OCI-LY1 (cell line): ENCODE data around the gene LARP4B.

Source experiments
- H2AFZ ChIP-seq: fragments of 200-600 bp; sonication (generic), shearing (Covaris generic); 2 replicates; pipeline ENCODE4 v1.6.0; 2014; ENCODE audit warnings: antibody characterized with exemption, mild to moderate bottlenecking, low read length
- H3F3A ChIP-seq: fragments of 200-600 bp; sonication (generic), shearing (Covaris generic); 2 replicates; pipeline ENCODE4 v1.6.0; 2014; ENCODE audit warnings: mild to moderate bottlenecking, antibody characterized with exemption, low read length, moderate library complexity; ENCODE audit not compliant: insufficient read depth
- H3K27ac ChIP-seq: fragments of 200-600 bp; sonication (generic); 2 replicates; pipeline ENCODE4 v1.5.1; 2014; ENCODE audit warnings: low read length, mixed run types, mild to moderate bottlenecking, low read depth; ENCODE audit not compliant: poor library complexity, severe bottlenecking
- H3K27me3 ChIP-seq: fragments of 200-600 bp; sonication (generic); 2 replicates; pipeline ENCODE4 v1.6.0; 2014; ENCODE audit warnings: antibody characterized with exemption, mild to moderate bottlenecking, low read length, moderate library complexity; ENCODE audit not compliant: insufficient read depth
- H3K36me3 ChIP-seq: fragments of 200-600 bp; sonication (generic); 2 replicates; pipeline ENCODE4 v1.6.1; 2014; ENCODE audit warnings: mild to moderate bottlenecking, antibody characterized with exemption, low read length, moderate library complexity, mixed read lengths; ENCODE audit not compliant: insufficient read depth
- H3K4me1 ChIP-seq: fragments of 200-600 bp; sonication (generic); 2 replicates; pipeline ENCODE4 v1.5.1; 2014; ENCODE audit warnings: mild to moderate bottlenecking, low read length, moderate library complexity; ENCODE audit not compliant: insufficient read depth, severe bottlenecking
- H3K4me2 ChIP-seq: fragments of 200-600 bp; sonication (generic), shearing (Covaris generic); 2 replicates; pipeline ENCODE4 v1.6.1; 2014; ENCODE audit warnings: low read length
- H3K4me3 ChIP-seq: fragments of 200-600 bp; sonication (generic); 2 replicates; pipeline ENCODE4 v1.5.1; 2014; ENCODE audit warnings: low read length, low read depth, mild to moderate bottlenecking, mixed read lengths; ENCODE audit not compliant: poor library complexity, severe bottlenecking
- H3K79me2 ChIP-seq: fragments of 200-600 bp; shearing (Covaris generic); 2 replicates; pipeline ENCODE4 v1.6.1; 2016; ENCODE audit warnings: mixed run types, low read length, mixed read lengths; ENCODE audit not compliant: insufficient read depth
- H3K9ac ChIP-seq: fragments of 200-600 bp; sonication (generic), shearing (Covaris generic); 2 replicates; pipeline ENCODE4 v1.6.1; 2014; ENCODE audit warnings: mild to moderate bottlenecking, low read length, mixed read lengths
- H3K9me2 ChIP-seq: fragments of 200-600 bp; sonication (generic), shearing (Covaris generic); 2 replicates; pipeline ENCODE4 v1.6.1; 2014; ENCODE audit warnings: low read depth, mild to moderate bottlenecking, low read length, mixed read lengths
- H3K9me3 ChIP-seq: fragments of 200-600 bp; shearing (Covaris generic); 2 replicates; pipeline ENCODE4 v1.6.1; 2014; ENCODE audit warnings: low read length, mixed read lengths
- H4K20me1 ChIP-seq: fragments of 200-600 bp; sonication (generic), shearing (Covaris generic); 2 replicates; pipeline ENCODE4 v1.6.0; 2016; ENCODE audit warnings: mild to moderate bottlenecking, low read length; ENCODE audit not compliant: insufficient read depth
- CTCF ChIP-seq: fragments of 200-600 bp; sonication (generic), shearing (Covaris generic); IDR thresholded peaks from 2 replicates; pipeline ENCODE4 v1.5.1; 2017; ENCODE audit warnings: mild to moderate bottlenecking, antibody characterized with exemption, low read length, moderate library complexity, mixed read lengths
- EZH2 ChIP-seq: fragments of 200-600 bp; sonication (generic), shearing (Covaris generic); IDR thresholded peaks from 2 replicates; pipeline ENCODE4 v1.8.0; 2017; ENCODE audit warnings: borderline replicate concordance, mixed run types, mild to moderate bottlenecking, antibody characterized with exemption, low read length, moderate library complexity, mixed read lengths

LARP4B gene

GRCh38 chr10:775245-776075 is 156.0 kb downstream of the LARP4B start:
- peaks cover 6% of the 10 kb centered on the region for H3K4me1 ChIP-seq
- H3K4me3 ChIP-seq, result no peak overlapping the region
- H3K9ac ChIP-seq, result no peak overlapping the region
- H3K27ac ChIP-seq, result no peak overlapping the region
- H3K79me2 ChIP-seq, result no peaks in the 10 kb centered on the region
- H2AFZ ChIP-seq, result no peak overlapping the region
- TF ChIP-seq CTCF, result no peak
- no peak for TF ChIP-seq EZH2
- H3F3A ChIP-seq, result no peaks in the 10 kb centered on the region
- H3K4me2 ChIP-seq, result no peak overlapping the region
- no peaks in the 10 kb centered on the region for H3K9me2 ChIP-seq
- peaks cover 8% of the 10 kb centered on the region; the same call in 1 of the 2 replicates for H3K27me3 ChIP-seq
- H3K36me3 ChIP-seq, result no peaks in the 10 kb centered on the region; the same call in 1 of the 2 replicates
- no peaks in the 10 kb centered on the region for H4K20me1 ChIP-seq
- no peaks in the 10 kb centered on the region for H3K9me3 ChIP-seq

- no peaks in the 10 kb centered on the region for H3K9me3 ChIP-seq
These were observed 156.8 kb downstream of the LARP4B start for GRCh38 chr10:774661-775244.

GRCh38 chr10:774223-774622 is 157.3 kb downstream of the LARP4B start:
- H3K79me2 ChIP-seq, result no peaks in the 10 kb centered on the region
- H3K4me2 ChIP-seq, result no peak overlapping the region
- no peaks in the 10 kb centered on the region for H3K9me2 ChIP-seq
- TF ChIP-seq EZH2 (no peak), CTCF (no peak)
- no peaks in the 10 kb centered on the region; the same call in 1 of the 2 replicates for H3K36me3 ChIP-seq
- H3K4me3 ChIP-seq, result no peak overlapping the region
- H3K9me3 ChIP-seq, result no peaks in the 10 kb centered on the region
- no peaks in the 10 kb centered on the region for H3F3A ChIP-seq
- H3K27me3 ChIP-seq, result peaks cover 8% of the 10 kb centered on the region; the same call in 1 of the 2 replicates
- no peaks in the 10 kb centered on the region for H4K20me1 ChIP-seq
- peaks cover 6% of the 10 kb centered on the region for H3K4me1 ChIP-seq
- H3K9ac ChIP-seq, result no peak overlapping the region
- no peak overlapping the region for H3K27ac ChIP-seq
- H2AFZ ChIP-seq, result no peak overlapping the region

More at GRCh38 chr10:774661-775244, 156.8 kb downstream of the LARP4B start:
- H3K4me3 ChIP-seq, result no peak overlapping the region
- no peak for TF ChIP-seq EZH2
- TF ChIP-seq CTCF, result no peak
- H2AFZ ChIP-seq, result no peak overlapping the region
- H3K27ac ChIP-seq, result no peak overlapping the region
- no peaks in the 10 kb centered on the region for H3K79me2 ChIP-seq
- no peaks in the 10 kb centered on the region; the same call in 1 of the 2 replicates for H3K36me3 ChIP-seq
- H3F3A ChIP-seq, result no peaks in the 10 kb centered on the region
- H3K4me1 ChIP-seq, result peaks cover 6% of the 10 kb centered on the region
- no peak overlapping the region for H3K9ac ChIP-seq
- H3K9me2 ChIP-seq, result no peaks in the 10 kb centered on the region
- no peaks in the 10 kb centered on the region for H4K20me1 ChIP-seq
- peaks cover 8% of the 10 kb centered on the region; the same call in 1 of the 2 replicates for H3K27me3 ChIP-seq
- no peak overlapping the region for H3K4me2 ChIP-seq
